ENCODE data around the gene WNT10A. TPM values are rescaled to one million over a fixed set of nuclear protein-coding genes. Genes with fewer than 3 reads are reported as not detected.

The WNT10A gene
- total RNA-seq, 3 donors from 2014 or later (not counting 1 experiment from before 2014, with no cell fraction given): 0.92 to 2.9 (median 2.9) TPM

DNA sequence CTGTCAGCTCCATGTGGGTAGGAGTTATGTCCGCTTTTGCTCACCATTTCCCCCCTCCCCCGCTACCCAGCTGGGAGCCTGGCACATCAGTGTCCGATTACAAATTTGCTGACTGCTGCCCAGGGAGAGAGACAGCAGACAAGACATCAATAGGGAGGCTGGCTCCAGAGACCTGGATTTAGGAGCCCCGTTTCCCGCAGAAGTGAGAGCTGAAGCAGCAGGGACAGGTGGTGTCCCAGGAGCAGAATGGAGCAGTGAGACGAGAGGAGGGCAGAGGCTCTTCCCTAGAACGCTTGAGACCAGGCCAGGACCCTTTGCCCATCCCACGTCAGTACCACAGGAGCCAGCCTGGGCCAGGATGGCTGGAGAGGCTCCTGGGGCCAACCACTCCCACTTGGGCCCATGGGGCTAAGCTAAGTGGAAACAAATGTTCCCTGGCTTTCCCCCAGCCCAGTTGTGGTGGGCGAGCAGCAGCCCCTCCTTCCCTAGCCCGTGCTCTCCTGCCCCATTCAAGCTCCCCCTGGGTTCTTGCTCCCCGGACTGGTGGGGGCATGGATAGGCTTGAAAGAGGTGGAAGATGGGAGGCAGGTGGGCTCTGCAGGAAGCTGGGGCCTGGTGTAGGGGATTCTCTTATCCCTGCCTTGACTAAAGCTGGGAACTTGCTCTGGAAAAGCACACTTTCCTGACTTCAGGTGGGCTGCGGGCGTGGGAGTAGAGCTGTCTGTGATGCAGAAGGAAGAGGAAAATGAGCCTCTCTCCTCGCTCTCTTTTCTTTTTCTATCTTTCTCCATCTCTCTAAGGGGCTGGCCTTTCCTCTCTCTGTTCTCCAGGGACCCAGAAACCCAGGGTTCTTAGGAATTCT, 25.1 kb upstream of the WNT10A start:
- no peak overlapping the region for H3K4me3 ChIP-seq (ENCODE audit: low read length)
- H3K36me3 ChIP-seq (ENCODE audit: control insufficient read depth, insufficient read depth, low read length): no peaks in the 10 kb centered on the region
- intact Hi-C loops (cut with micrococcal nuclease): loop anchor here (10.0 kb wide), 1 partner anchor 581 kb away; the partner anchor contains the start of genes AAMP and PNKD
- DNase-seq: no peak
- H3K27me3 Mint-ChIP-seq (ENCODE audit: low read depth in 2 of 2): peaks cover 59 to 69% of the 10 kb centered on the region in 2 donors
- H3K9me3 Mint-ChIP-seq: no peaks in the 10 kb centered on the region
- H3K4me1 Mint-ChIP-seq: peaks cover 0 to 20% of the 10 kb centered on the region in 2 donors
- H3K36me3 Mint-ChIP-seq: no peaks in the 10 kb centered on the region
- H3K4me3 Mint-ChIP-seq: no peak overlapping the region
- no peak for ATAC-seq
- TF ChIP-seq, protein P1, sequence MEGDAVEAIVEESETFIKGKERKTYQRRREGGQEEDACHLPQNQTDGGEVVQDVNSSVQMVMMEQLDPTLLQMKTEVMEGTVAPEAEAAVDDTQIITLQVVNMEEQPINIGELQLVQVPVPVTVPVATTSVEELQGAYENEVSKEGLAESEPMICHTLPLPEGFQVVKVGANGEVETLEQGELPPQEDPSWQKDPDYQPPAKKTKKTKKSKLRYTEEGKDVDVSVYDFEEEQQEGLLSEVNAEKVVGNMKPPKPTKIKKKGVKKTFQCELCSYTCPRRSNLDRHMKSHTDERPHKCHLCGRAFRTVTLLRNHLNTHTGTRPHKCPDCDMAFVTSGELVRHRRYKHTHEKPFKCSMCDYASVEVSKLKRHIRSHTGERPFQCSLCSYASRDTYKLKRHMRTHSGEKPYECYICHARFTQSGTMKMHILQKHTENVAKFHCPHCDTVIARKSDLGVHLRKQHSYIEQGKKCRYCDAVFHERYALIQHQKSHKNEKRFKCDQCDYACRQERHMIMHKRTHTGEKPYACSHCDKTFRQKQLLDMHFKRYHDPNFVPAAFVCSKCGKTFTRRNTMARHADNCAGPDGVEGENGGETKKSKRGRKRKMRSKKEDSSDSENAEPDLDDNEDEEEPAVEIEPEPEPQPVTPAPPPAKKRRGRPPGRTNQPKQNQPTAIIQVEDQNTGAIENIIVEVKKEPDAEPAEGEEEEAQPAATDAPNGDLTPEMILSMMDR (IDR thresholded peaks at IDR 0.05): no peak
- peaks cover 15% of the 10 kb centered on the region for H3K4me1 ChIP-seq (ENCODE audit: control insufficient read depth, insufficient read depth, low read length)
- no peak overlapping the region for H3K27ac Mint-ChIP-seq
- H3K9me3 ChIP-seq (ENCODE audit: control insufficient read depth, insufficient read depth, low read length): no peaks in the 10 kb centered on the region
- no peak overlapping the region for H3K27ac ChIP-seq (ENCODE audit: low read length)
- 54% methylated on average over 11 of the region's 14 CpGs for WGBS (ENCODE audit: insufficient coverage)
- H3K27me3 ChIP-seq (ENCODE audit: control insufficient read depth, insufficient read depth, low read length): peaks cover 44% of the 10 kb centered on the region

- TF ChIP-seq, protein P1 (IDR thresholded peaks at IDR 0.05): no peak
- peak in 1 of 2 donors; percentile 9 for DNase-seq
- WGBS (ENCODE audit: insufficient coverage): 10% methylated on average over 9 of the region's 12 CpGs
- Histone ChIP-seq H3K9me3 (ENCODE audit: control insufficient read depth, insufficient read depth, low read length) (no peaks in the 10 kb centered on the region), H3K4me3 (ENCODE audit: low read length) (no peak overlapping the region), H3K27ac (ENCODE audit: low read length) (no peak overlapping the region), H3K4me1 (ENCODE audit: control insufficient read depth, insufficient read depth, low read length) (peaks cover 20% of the 10 kb centered on the region), H3K27me3 (ENCODE audit: control insufficient read depth, insufficient read depth, low read length) (peaks cover 50% of the 10 kb centered on the region), H3K36me3 (ENCODE audit: control insufficient read depth, insufficient read depth, low read length) (no peaks in the 10 kb centered on the region)
- Mint-ChIP-seq H3K36me3 (no peaks in the 10 kb centered on the region), H3K4me1 (peaks cover 0 to 26% of the 10 kb centered on the region in 2 donors), H3K9me3 (no peaks in the 10 kb centered on the region), H3K27ac (no peak overlapping the region), H3K27me3 (ENCODE audit: low read depth in 2 of 2) (peaks cover 65 to 71% of the 10 kb centered on the region in 2 donors), H3K4me3 (no peak overlapping the region)
- ATAC-seq: no peak
- intact Hi-C loops (cut with micrococcal nuclease): loop anchor here (10.0 kb wide), 1 partner anchor 582 kb away; the partner anchor contains the start of genes AAMP and PNKD
Observed at GRCh38 chr2:218856167-218856895, 24.3 kb upstream of the WNT10A start.

GRCh38 chr2:218856896-218857243, 23.8 kb upstream of the WNT10A start:
- Histone ChIP-seq H3K27me3 (ENCODE audit: control insufficient read depth, insufficient read depth, low read length) (peaks cover 54% of the 10 kb centered on the region), H3K9me3 (ENCODE audit: control insufficient read depth, insufficient read depth, low read length) (no peaks in the 10 kb centered on the region), H3K36me3 (ENCODE audit: control insufficient read depth, insufficient read depth, low read length) (no peaks in the 10 kb centered on the region), H3K4me3 (ENCODE audit: low read length) (no peak overlapping the region), H3K4me1 (ENCODE audit: control insufficient read depth, insufficient read depth, low read length) (peaks cover 20% of the 10 kb centered on the region), H3K27ac (ENCODE audit: low read length) (no peak overlapping the region)
- 88% methylated on average over 1 of the region's 1 CpG for WGBS (ENCODE audit: insufficient coverage)
- ATAC-seq (no peak), DNase-seq (no peak)
- Mint-ChIP-seq H3K4me1 (peaks cover 0 to 26% of the 10 kb centered on the region in 2 donors), H3K27ac (no peak overlapping the region), H3K36me3 (no peaks in the 10 kb centered on the region), H3K9me3 (no peaks in the 10 kb centered on the region), H3K4me3 (no peak overlapping the region), H3K27me3 (ENCODE audit: low read depth in 2 of 2) (peaks cover 70 to 76% of the 10 kb centered on the region in 2 donors)
- TF ChIP-seq, protein P1 (IDR thresholded peaks at IDR 0.05): no peak
- intact Hi-C loops (cut with micrococcal nuclease): loop anchor here (10.0 kb wide), 1 partner anchor 582 kb away; the partner anchor contains the start of genes AAMP and PNKD

Measured in natural killer cell (primary cell).